Omental fat pad (tissue), 4 donors: ENCODE data around the gene PTPN9. TPM values are rescaled to one million over a fixed set of nuclear protein-coding genes. Genes with fewer than 3 reads are reported as not detected.

Experiments
- ATAC-seq: fragments of 150-250 bp; one replicate; pipeline ENCODE4 v1.9.1; 2016; ENCODE audit warnings: mild to moderate bottlenecking, moderate library complexity; ENCODE audit not compliant: low FRiP score
- DNase-seq: peaks from one replicate; pipeline ENCODE4 v3.0.0-alpha.2; 2019; ENCODE audit warnings: low spot score
- total RNA-seq, 4 donors: library from RNA; depleted of rRNA; stranded (reverse); fragments of >200 nt; gene quantifications; one replicate each; pipeline ENCODE4 v1.1.0, GENCODE V29; 2016
- TF ChIP-seq, protein P1 (sequence below), 3 donors: fragments of 450-650 bp; IDR thresholded peaks; one replicate each; pipeline ENCODE4 v1.5.1; 2016 to 2017; ENCODE audit warnings: antibody characterized with exemption in 3 of 3, mild to moderate bottlenecking in 3 of 3, moderate library complexity in 2 of 3

Gene PTPN9
- 10 to 100 TPM; 12.4 to 18.9 (median 16.1) TPM for total RNA-seq

DNA sequence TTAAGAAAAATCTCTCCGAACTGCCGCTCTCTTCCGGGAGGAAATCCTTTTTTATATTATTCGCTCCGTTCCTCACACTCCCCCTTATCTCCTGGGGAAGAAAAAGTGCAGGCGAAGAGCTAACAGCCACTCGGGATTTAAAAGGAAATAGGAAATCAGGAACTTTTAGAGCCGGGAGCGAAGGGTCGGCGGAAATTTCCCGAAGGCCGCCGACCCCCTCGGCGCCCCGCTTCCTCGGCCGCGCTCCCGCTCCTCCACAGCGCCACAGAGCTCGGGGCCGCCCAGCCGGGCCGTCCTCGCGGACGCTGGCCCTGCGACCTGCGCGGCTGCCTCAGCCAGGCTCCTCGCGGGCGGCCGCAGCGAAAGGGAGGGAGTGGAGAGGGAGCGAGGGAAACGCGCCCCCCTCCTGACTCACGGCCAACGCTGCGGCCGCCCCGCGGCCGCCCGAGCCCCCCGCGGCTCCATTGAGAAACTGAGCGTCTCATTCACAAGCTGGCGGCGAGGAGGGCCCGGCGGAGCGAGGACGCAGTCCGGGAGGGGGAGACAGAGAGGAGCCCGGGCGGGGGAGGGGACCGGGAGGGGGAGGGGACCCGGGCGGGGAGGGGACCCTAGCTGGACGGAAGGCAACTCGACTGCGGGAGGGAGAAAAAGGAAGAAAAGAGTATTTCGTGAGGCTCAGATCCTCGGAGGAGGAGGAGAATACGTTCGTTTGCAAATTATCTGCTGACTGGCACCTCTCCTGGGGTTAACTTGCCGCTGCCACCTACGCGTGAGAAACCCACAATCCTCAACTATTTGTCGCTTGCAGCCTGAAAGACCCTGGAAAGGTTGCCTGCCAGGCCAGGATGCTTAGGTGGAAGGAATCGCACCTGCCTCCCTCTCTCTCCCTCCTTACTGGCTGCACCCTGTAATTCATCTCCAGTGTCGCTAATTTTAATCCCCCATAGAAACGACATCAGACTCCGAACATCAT is at the start of gene PTPN9:
Gene PTPN9 (minus strand): TSS at position 368 of the 973 bp plus-strand sequence. CDS start 539 bp downstream, outside the sequence.
- DNase-seq: peak; percentile 36
- TF ChIP-seq, protein P1, sequence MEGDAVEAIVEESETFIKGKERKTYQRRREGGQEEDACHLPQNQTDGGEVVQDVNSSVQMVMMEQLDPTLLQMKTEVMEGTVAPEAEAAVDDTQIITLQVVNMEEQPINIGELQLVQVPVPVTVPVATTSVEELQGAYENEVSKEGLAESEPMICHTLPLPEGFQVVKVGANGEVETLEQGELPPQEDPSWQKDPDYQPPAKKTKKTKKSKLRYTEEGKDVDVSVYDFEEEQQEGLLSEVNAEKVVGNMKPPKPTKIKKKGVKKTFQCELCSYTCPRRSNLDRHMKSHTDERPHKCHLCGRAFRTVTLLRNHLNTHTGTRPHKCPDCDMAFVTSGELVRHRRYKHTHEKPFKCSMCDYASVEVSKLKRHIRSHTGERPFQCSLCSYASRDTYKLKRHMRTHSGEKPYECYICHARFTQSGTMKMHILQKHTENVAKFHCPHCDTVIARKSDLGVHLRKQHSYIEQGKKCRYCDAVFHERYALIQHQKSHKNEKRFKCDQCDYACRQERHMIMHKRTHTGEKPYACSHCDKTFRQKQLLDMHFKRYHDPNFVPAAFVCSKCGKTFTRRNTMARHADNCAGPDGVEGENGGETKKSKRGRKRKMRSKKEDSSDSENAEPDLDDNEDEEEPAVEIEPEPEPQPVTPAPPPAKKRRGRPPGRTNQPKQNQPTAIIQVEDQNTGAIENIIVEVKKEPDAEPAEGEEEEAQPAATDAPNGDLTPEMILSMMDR (IDR thresholded peaks at IDR 0.05): no peak
- ATAC-seq: peak; percentile 88

DNA sequence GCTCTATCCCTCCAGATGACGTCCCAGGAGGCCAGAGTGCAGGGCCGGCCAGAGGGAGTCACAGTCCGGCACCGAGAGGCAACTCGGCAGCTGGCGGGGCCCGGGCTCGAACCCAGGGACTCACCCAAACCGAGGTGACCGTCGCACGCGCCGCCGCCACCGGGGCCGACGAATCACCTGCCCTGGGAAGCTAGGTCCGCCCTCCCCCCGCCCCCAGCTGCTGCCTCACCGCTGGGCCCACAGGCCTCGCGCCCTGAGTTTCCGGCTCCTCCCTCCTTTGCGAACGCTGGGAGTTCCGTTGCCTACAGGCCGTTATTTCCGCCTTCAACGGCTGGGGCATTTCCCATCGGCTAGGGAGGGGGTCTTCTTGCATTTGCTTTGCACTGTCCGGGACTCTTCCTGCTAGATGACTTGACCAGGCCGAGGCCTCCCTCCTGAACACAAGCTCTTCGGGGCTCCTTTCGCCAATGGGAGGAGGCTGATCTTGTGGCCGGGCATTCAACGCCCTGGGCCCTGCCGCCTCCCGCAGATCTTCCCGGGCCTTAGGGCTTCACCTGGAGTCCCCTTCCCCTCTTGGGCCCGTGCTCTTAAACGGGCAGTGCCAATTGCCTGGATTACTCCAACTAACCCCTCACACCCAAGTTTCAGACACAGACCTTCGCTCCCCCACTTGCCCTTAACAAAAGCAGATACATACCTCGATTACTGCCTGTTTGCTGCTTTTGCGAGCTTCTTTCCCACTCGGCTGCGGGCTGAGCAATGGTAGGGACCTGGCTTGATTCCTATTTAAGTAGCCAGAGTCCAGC is 46.6 kb upstream of the PTPN9 start, which contains the start of gene SNUPN:
Gene SNUPN (minus strand): TSS at position 184 of the 806 bp plus-strand sequence. CDS start 4,674 bp downstream, outside the sequence.
- DNase-seq: peak; percentile 70
- TF ChIP-seq, protein P1 (IDR thresholded peaks at IDR 0.05): no peak
- peak; percentile 89 for ATAC-seq

GRCh38 chr15:75622505-75622904 is 43.4 kb upstream of the PTPN9 start:
- TF ChIP-seq, protein P1 (IDR thresholded peaks at IDR 0.05): no peak
- DNase-seq (no peak), ATAC-seq (no peak)

DNA sequence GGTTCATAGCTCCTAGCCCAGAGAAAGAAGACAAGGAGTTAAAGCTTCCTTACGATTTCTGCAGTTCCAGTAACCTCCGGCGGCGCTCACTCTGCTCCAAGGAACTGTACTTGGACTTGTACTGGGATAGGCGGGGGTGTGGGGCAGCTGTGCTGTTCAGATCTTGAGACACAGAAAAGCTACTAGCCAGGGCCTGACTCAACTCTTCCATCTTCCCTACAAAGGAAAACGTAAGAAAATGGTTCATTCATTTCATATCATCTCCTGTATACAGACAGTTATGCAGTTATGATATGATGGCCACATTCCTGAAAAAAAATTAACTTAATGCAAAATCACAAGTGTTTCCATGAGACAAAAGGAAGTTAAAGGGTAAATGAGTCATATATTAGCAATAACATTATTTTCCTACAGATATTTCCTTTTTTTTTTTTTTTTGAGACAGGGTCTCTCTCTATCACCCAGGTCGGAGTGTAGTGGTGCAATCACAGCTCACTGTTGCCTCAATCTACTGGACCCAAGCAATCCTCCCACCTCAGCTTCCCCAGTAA is 41.8 kb upstream of the PTPN9 start:
- DNase-seq: peak; percentile 40
- ATAC-seq: peak; percentile 86
- TF ChIP-seq, protein P1 (IDR thresholded peaks at IDR 0.05): no peak

- ATAC-seq: peak; percentile 46
- no peak for DNase-seq
- TF ChIP-seq, protein P1 (IDR thresholded peaks at IDR 0.05): no peak
Observed at GRCh38 chr15:75620058-75620820, 41.1 kb upstream of the PTPN9 start.

DNA sequence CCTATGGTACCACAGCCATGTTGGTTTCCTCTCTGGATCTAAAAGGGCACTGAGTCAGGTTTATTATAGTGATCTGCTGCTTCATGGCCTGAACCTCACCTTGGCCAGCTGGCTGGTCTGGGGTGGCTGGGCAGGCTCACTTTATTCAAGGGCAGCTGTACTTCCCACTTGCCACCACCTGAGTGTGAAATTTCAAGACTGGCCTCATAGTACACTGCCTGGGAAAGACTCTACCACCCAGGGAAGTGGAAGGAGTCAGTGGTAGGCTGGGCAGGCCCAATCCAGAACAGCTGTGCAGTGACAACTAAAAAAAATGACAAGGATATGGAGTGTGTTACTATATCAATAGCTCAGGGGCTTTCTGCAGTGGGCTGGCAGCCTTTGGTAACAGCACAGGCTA is 37.7 kb upstream of the PTPN9 start:
- TF ChIP-seq, protein P1 (IDR thresholded peaks at IDR 0.05): no peak
- ATAC-seq (no peak), DNase-seq (no peak)
